SK-N-MC (cell line): ENCODE measurements around the gene DMRT1.

ENCODE experiments used
- EZH2 ChIP-seq: fragments of 200-600 bp; sonication (generic); IDR thresholded peaks from one replicate; pipeline ENCODE4 v1.6.1; 2017; ENCODE audit warnings: antibody characterized with exemption
- FOXP2 ChIP-seq: optimal IDR thresholded peaks from 2 replicates; pipeline ENCODE3; 2011; ENCODE audit warnings: mild to moderate bottlenecking, moderate library complexity; ENCODE audit not compliant: insufficient read depth; ENCODE audit errors: extremely low read length, control extremely low read depth
- POLR2AphosphoS5 ChIP-seq: IDR thresholded peaks from 2 replicates; pipeline ENCODE4 v1.6.1; 2012; ENCODE audit warnings: mild to moderate bottlenecking, low read depth, low read length, borderline replicate concordance

- TF ChIP-seq EZH2: no peak
- TF ChIP-seq POLR2AphosphoS5: no peak
- no peak for TF ChIP-seq FOXP2
Measured at GRCh38 chr9:959105-959504, 117.6 kb downstream of the DMRT1 start.
